Calu3 (cell line): Measurements from ENCODE around the gene TBXA2R. TPM values are rescaled to one million over a fixed set of nuclear protein-coding genes. Genes with fewer than 3 reads are reported as not detected.

Experiments
- BruUV-seq: library from RNA; stranded (reverse); fragments of 400-500 nt; replicated peaks from 2 replicates; lab custom pipeline; 2021; lab: Mats Ljungman, UMichigan
- CTCF ChIA-PET: fragments of 300-600 bp; sonication (Branson Sonifier 250); formaldehyde crosslinking; loops from one replicate; lab custom pipeline; 2022; ENCODE audit warnings: antibody characterized with exemption; lab: Charles Lee
- DNase-seq: peaks from one replicate; pipeline ENCODE4 v3.0.0; 2022
- H3K27ac Mint-ChIP-seq: one replicate; pipeline ENCODE4 v1.8.0; 2022; ENCODE audit warnings: mixed read lengths; ENCODE audit not compliant: unreplicated experiment
- H3K27me3 Mint-ChIP-seq: one replicate; pipeline ENCODE4 v1.8.0; 2022; ENCODE audit warnings: mixed read lengths; ENCODE audit not compliant: unreplicated experiment
- H3K36me3 Mint-ChIP-seq: one replicate; pipeline ENCODE4 v1.8.0; 2022; ENCODE audit warnings: mild to moderate bottlenecking, moderate library complexity, mixed read lengths; ENCODE audit not compliant: insufficient read depth, unreplicated experiment
- H3K4me1 Mint-ChIP-seq: one replicate; pipeline ENCODE4 v1.8.0; 2022; ENCODE audit warnings: mild to moderate bottlenecking, low read depth, mixed read lengths; ENCODE audit not compliant: unreplicated experiment
- H3K4me3 Mint-ChIP-seq: one replicate; pipeline ENCODE4 v1.8.0; 2022; ENCODE audit warnings: mild to moderate bottlenecking, low read depth, moderate library complexity, mixed read lengths; ENCODE audit not compliant: unreplicated experiment
- H3K9me3 Mint-ChIP-seq: one replicate; pipeline ENCODE4 v1.8.0; 2022; ENCODE audit warnings: low read depth, mixed read lengths; ENCODE audit not compliant: unreplicated experiment
- intact Hi-C: fragments of 100-400 bp; cut with micrococcal nuclease; formaldehyde crosslinking; loops from one replicate; pipeline ENCODE4 v1.10.0; 2022; ENCODE audit not compliant: unreplicated experiment
- total RNA-seq: library from RNA; stranded (reverse); gene quantifications from 2 replicates; pipeline ENCODE4 v1.2.3, GENCODE V29; 2022
- TF ChIP-seq, protein P1 (sequence below): fragments of 200-600 bp; IDR thresholded peaks from one replicate; pipeline ENCODE4 v1.8.0; 2022; ENCODE audit warnings: antibody characterized with exemption; ENCODE audit not compliant: unreplicated experiment

Gene TBXA2R
- total RNA-seq, 1 experiment from 2014 or later, result 0.24 TPM

DNA sequence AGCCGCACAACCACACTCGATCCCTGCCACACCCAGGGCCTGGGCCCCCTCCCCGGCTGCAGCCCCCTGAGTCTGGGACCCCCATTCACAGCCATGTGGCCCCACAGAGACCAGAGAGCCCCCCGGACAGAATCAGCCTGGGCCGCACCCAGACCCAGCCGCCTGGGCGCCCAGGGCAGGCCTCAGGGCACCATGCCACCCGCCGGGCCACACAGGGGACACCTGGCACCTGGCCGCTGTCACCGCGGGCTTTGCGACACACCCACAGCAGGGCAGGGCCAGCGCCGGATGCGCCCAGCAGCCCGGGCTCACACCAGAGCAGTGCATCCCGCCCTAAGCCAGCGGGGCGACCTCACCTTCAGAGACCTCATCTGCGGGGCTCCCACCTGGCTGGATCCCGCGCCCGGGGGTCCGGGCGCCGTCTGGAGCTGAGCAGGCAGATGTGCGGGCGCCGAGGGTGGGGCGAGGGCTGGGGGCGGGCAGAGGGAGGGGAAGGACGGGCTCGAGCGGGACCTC is 443 bp downstream of the TBXA2R start:
- Mint-ChIP-seq H3K27ac (no peak overlapping the region), H3K36me3 (peaks cover 19% of the 10 kb centered on the region), H3K9me3 (no peaks in the 10 kb centered on the region), H3K4me3 (no peak overlapping the region), H3K4me1 (peaks cover 11% of the 10 kb centered on the region), H3K27me3 (no peaks in the 10 kb centered on the region)
- CTCF ChIA-PET, result no interaction called here
- no TSS peak for BruUV-seq
- intact Hi-C loops, result no loop called here
- TF ChIP-seq, protein P1, sequence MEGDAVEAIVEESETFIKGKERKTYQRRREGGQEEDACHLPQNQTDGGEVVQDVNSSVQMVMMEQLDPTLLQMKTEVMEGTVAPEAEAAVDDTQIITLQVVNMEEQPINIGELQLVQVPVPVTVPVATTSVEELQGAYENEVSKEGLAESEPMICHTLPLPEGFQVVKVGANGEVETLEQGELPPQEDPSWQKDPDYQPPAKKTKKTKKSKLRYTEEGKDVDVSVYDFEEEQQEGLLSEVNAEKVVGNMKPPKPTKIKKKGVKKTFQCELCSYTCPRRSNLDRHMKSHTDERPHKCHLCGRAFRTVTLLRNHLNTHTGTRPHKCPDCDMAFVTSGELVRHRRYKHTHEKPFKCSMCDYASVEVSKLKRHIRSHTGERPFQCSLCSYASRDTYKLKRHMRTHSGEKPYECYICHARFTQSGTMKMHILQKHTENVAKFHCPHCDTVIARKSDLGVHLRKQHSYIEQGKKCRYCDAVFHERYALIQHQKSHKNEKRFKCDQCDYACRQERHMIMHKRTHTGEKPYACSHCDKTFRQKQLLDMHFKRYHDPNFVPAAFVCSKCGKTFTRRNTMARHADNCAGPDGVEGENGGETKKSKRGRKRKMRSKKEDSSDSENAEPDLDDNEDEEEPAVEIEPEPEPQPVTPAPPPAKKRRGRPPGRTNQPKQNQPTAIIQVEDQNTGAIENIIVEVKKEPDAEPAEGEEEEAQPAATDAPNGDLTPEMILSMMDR, result no peak
- DNase-seq, result peak; percentile 64

DNA sequence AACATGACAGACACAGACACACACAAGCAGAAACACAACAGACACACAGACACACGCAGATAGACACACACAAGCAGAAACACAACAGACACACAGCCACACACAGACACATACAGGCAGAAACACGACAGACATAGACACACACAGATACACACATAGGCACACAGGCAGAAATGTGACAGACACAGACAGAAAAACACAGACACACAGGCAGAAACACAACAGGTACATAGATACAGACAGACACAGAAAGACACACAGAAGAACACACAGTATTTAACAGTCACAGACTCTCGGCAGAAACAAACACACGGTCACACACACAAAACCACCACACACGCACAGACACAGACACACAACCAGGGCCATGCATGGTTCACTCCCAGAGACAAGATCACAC is 905 bp downstream of the TBXA2R start:
- no peak for DNase-seq
- Mint-ChIP-seq H3K27ac (no peak overlapping the region), H3K4me1 (peaks cover 11% of the 10 kb centered on the region), H3K9me3 (no peaks in the 10 kb centered on the region), H3K36me3 (peaks cover 18% of the 10 kb centered on the region), H3K4me3 (no peak overlapping the region), H3K27me3 (no peaks in the 10 kb centered on the region)
- TF ChIP-seq, protein P1, result no peak
- BruUV-seq, result no TSS peak
- CTCF ChIA-PET, result no interaction called here
- intact Hi-C loops, result no loop called here

DNA sequence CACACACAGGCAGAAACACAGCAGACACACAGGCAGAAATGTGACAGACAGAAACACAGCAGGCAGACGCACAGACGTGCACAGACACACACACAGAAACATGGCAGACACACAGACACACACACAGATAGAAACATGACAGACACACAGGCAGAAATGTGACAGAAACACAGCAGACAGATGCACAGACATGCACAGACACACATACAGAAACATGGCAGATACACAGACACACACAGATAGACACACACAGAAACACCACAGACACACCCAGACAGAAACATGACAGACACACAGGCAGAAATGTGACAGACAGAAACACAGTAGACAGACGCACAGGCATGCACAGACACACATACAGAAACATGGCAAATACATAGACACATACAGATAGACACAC is 1.3 kb downstream of the TBXA2R start:
- Mint-ChIP-seq H3K4me1 (peaks cover 11% of the 10 kb centered on the region), H3K36me3 (peaks cover 14% of the 10 kb centered on the region), H3K4me3 (no peak overlapping the region), H3K27ac (no peak overlapping the region), H3K27me3 (no peaks in the 10 kb centered on the region), H3K9me3 (no peaks in the 10 kb centered on the region)
- DNase-seq, result no peak
- intact Hi-C loops, result no loop called here
- TF ChIP-seq, protein P1, result no peak
- CTCF ChIA-PET, result no interaction called here
- BruUV-seq, result no TSS peak

DNA sequence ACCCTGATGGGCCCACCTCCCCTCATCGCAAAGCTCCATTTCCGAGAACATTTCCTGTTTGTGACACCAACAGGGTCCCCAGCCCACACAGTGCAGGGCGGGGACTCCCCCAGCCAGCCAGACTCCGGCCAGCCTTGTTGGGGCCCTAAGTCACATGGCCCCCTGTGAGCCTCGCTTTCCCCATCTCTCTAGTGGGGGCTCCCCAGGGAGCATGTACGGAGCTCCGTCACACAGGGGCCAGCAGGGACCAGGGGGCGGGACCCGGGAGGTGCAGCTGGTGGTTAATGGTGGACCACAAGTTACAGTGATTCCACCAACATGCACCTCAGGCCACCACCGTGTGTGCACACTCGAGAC is 1.7 kb downstream of the TBXA2R start:
- Mint-ChIP-seq H3K9me3 (no peaks in the 10 kb centered on the region), H3K36me3 (peaks cover 10% of the 10 kb centered on the region), H3K27me3 (no peaks in the 10 kb centered on the region), H3K4me3 (no peak overlapping the region), H3K27ac (no peak overlapping the region), H3K4me1 (peaks cover 11% of the 10 kb centered on the region)
- CTCF ChIA-PET, result no interaction called here
- BruUV-seq, result no TSS peak
- intact Hi-C loops, result no loop called here
- no peak for DNase-seq
- TF ChIP-seq, protein P1, result no peak
